T47D (cell line): ENCODE data around the gene KIF6.

Source experiments
- DNase-seq, 2 experiments: peaks; one replicate each; pipeline versions ENCODE4 v3.0.0 to v3.0.0-alpha.2; 2011 to 2012; ENCODE audit warnings: low read depth in 1 of 2, low spot score in 1 of 2
- JUND ChIP-seq: IDR thresholded peaks from 2 replicates; pipeline ENCODE4 v1.6.1; 2012; ENCODE audit warnings: low read depth
- in situ Hi-C: cut with HindIII; loops from 2 replicates; pipeline ENCODE4 v1.10.0; 2016; ENCODE audit warnings: low sequenced_read_pairs, low pct_unique_long_range_greater_than_20kb

The KIF6 gene

GRCh38 chr6:39425346-39426072 lies 299.7 kb downstream of the KIF6 start:
- peak; percentile 20 to 73 for DNase-seq
- TF ChIP-seq JUND = no peak
- in situ Hi-C loops = no loop called here

GRCh38 chr6:39424831-39425230 lies 300.4 kb downstream of the KIF6 start:
- no peak for TF ChIP-seq JUND
- in situ Hi-C loops = no loop called here
- no peak for DNase-seq

GRCh38 chr6:39422238-39422637 lies 303.0 kb downstream of the KIF6 start:
- in situ Hi-C loops = no loop called here
- no peak for DNase-seq

GRCh38 chr6:39421383-39422225 lies 303.6 kb downstream of the KIF6 start:
- TF ChIP-seq JUND = no peak
- in situ Hi-C loops = no loop called here
- DNase-seq = no peak

More at GRCh38 chr6:39422238-39422637, 303.0 kb downstream of the KIF6 start:
- no peak for TF ChIP-seq JUND

GRCh38 chr6:39420300-39421265 lies 304.6 kb downstream of the KIF6 start:
- no peak for TF ChIP-seq JUND
- no peak for DNase-seq
- in situ Hi-C loops = no loop called here

GRCh38 chr6:39419607-39420006 lies 305.6 kb downstream of the KIF6 start:
- no peak for DNase-seq
- no peak for TF ChIP-seq JUND
- in situ Hi-C loops = no loop called here

GRCh38 chr6:39417440-39417839 lies 307.8 kb downstream of the KIF6 start:
- in situ Hi-C loops = no loop called here
- DNase-seq = no peak
- TF ChIP-seq JUND = no peak

GRCh38 chr6:39416728-39417127 lies 308.5 kb downstream of the KIF6 start:
- TF ChIP-seq JUND = no peak
- peak in 1 of 2 experiments; percentile 70 for DNase-seq
- in situ Hi-C loops = no loop called here

- in situ Hi-C loops = no loop called here
- no peak for TF ChIP-seq JUND
- no peak for DNase-seq
These were observed 309.2 kb downstream of the KIF6 start for GRCh38 chr6:39416026-39416425.

GRCh38 chr6:39415482-39415881 lies 309.7 kb downstream of the KIF6 start:
- no peak for DNase-seq
- in situ Hi-C loops = no loop called here
- TF ChIP-seq JUND = no peak

GRCh38 chr6:39411465-39411864 lies 313.7 kb downstream of the KIF6 start:
- TF ChIP-seq JUND = no peak
- no peak for DNase-seq
- in situ Hi-C loops = no loop called here

- DNase-seq = no peak
- TF ChIP-seq JUND = no peak
- in situ Hi-C loops = no loop called here
These were observed 314.2 kb downstream of the KIF6 start for GRCh38 chr6:39411001-39411400.

- TF ChIP-seq JUND = no peak
- DNase-seq = no peak
- in situ Hi-C loops = no loop called here
These were observed 315.3 kb downstream of the KIF6 start for GRCh38 chr6:39409889-39410288.
